OCI-LY1 (cell line): Measurements from ENCODE around the gene PIGU.
A peak's percentile ranks its signal among the peaks of the same experiment; 100 is the strongest.

Source experiments
- H2AFZ ChIP-seq: fragments of 200-600 bp; sonication (generic), shearing (Covaris generic); 2 replicates; pipeline ENCODE4 v1.6.0; 2014; ENCODE audit warnings: antibody characterized with exemption, mild to moderate bottlenecking, low read length
- H3F3A ChIP-seq: fragments of 200-600 bp; sonication (generic), shearing (Covaris generic); 2 replicates; pipeline ENCODE4 v1.6.0; 2014; ENCODE audit warnings: mild to moderate bottlenecking, antibody characterized with exemption, low read length, moderate library complexity; ENCODE audit not compliant: insufficient read depth
- H3K27ac ChIP-seq: fragments of 200-600 bp; sonication (generic); 2 replicates; pipeline ENCODE4 v1.5.1; 2014; ENCODE audit warnings: low read length, mixed run types, mild to moderate bottlenecking, low read depth; ENCODE audit not compliant: poor library complexity, severe bottlenecking
- H3K27me3 ChIP-seq: fragments of 200-600 bp; sonication (generic); 2 replicates; pipeline ENCODE4 v1.6.0; 2014; ENCODE audit warnings: antibody characterized with exemption, mild to moderate bottlenecking, low read length, moderate library complexity; ENCODE audit not compliant: insufficient read depth
- H3K36me3 ChIP-seq: fragments of 200-600 bp; sonication (generic); 2 replicates; pipeline ENCODE4 v1.6.1; 2014; ENCODE audit warnings: mild to moderate bottlenecking, antibody characterized with exemption, low read length, moderate library complexity, mixed read lengths; ENCODE audit not compliant: insufficient read depth
- H3K4me1 ChIP-seq: fragments of 200-600 bp; sonication (generic); 2 replicates; pipeline ENCODE4 v1.5.1; 2014; ENCODE audit warnings: mild to moderate bottlenecking, low read length, moderate library complexity; ENCODE audit not compliant: insufficient read depth, severe bottlenecking
- H3K4me2 ChIP-seq: fragments of 200-600 bp; sonication (generic), shearing (Covaris generic); 2 replicates; pipeline ENCODE4 v1.6.1; 2014; ENCODE audit warnings: low read length
- H3K4me3 ChIP-seq: fragments of 200-600 bp; sonication (generic); 2 replicates; pipeline ENCODE4 v1.5.1; 2014; ENCODE audit warnings: low read length, low read depth, mild to moderate bottlenecking, mixed read lengths; ENCODE audit not compliant: poor library complexity, severe bottlenecking
- H3K79me2 ChIP-seq: fragments of 200-600 bp; shearing (Covaris generic); 2 replicates; pipeline ENCODE4 v1.6.1; 2016; ENCODE audit warnings: mixed run types, low read length, mixed read lengths; ENCODE audit not compliant: insufficient read depth
- H3K9ac ChIP-seq: fragments of 200-600 bp; sonication (generic), shearing (Covaris generic); 2 replicates; pipeline ENCODE4 v1.6.1; 2014; ENCODE audit warnings: mild to moderate bottlenecking, low read length, mixed read lengths
- H3K9me2 ChIP-seq: fragments of 200-600 bp; sonication (generic), shearing (Covaris generic); 2 replicates; pipeline ENCODE4 v1.6.1; 2014; ENCODE audit warnings: low read depth, mild to moderate bottlenecking, low read length, mixed read lengths
- H3K9me3 ChIP-seq: fragments of 200-600 bp; shearing (Covaris generic); 2 replicates; pipeline ENCODE4 v1.6.1; 2014; ENCODE audit warnings: low read length, mixed read lengths
- H4K20me1 ChIP-seq: fragments of 200-600 bp; sonication (generic), shearing (Covaris generic); 2 replicates; pipeline ENCODE4 v1.6.0; 2016; ENCODE audit warnings: mild to moderate bottlenecking, low read length; ENCODE audit not compliant: insufficient read depth
- EZH2 ChIP-seq: fragments of 200-600 bp; sonication (generic), shearing (Covaris generic); IDR thresholded peaks from 2 replicates; pipeline ENCODE4 v1.8.0; 2017; ENCODE audit warnings: borderline replicate concordance, mixed run types, mild to moderate bottlenecking, antibody characterized with exemption, low read length, moderate library complexity, mixed read lengths
- TF ChIP-seq, protein P1 (sequence below): fragments of 200-600 bp; sonication (generic), shearing (Covaris generic); IDR thresholded peaks from 2 replicates; pipeline ENCODE4 v1.5.1; 2017; ENCODE audit warnings: mild to moderate bottlenecking, antibody characterized with exemption, low read length, moderate library complexity, mixed read lengths

Gene PIGU

DNA sequence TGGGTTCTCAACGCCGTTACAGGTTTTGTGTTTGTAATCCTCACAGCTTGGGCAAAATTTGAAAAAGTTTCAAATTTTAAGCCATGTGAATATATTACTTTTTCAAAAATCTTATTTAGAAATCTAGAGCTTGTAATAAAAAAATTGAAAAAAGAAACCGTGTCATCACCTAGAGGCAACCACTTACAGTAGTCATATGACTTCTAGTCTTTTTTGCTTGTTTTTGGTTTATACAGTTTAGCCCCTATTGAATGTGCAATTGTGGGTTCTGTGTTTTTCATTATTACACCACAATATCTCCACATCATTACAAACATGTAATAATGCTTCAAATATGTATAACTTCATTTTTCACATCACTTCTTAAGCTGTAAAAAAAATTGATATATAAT is 159.8 kb downstream of the PIGU start:
- no peaks in the 10 kb centered on the region for H4K20me1 ChIP-seq
- H3K27ac ChIP-seq = peak overlapping the region; percentile 27
- H3K36me3 ChIP-seq = no peaks in the 10 kb centered on the region
- TF ChIP-seq EZH2 = no peak
- TF ChIP-seq, protein P1, sequence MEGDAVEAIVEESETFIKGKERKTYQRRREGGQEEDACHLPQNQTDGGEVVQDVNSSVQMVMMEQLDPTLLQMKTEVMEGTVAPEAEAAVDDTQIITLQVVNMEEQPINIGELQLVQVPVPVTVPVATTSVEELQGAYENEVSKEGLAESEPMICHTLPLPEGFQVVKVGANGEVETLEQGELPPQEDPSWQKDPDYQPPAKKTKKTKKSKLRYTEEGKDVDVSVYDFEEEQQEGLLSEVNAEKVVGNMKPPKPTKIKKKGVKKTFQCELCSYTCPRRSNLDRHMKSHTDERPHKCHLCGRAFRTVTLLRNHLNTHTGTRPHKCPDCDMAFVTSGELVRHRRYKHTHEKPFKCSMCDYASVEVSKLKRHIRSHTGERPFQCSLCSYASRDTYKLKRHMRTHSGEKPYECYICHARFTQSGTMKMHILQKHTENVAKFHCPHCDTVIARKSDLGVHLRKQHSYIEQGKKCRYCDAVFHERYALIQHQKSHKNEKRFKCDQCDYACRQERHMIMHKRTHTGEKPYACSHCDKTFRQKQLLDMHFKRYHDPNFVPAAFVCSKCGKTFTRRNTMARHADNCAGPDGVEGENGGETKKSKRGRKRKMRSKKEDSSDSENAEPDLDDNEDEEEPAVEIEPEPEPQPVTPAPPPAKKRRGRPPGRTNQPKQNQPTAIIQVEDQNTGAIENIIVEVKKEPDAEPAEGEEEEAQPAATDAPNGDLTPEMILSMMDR = no peak
- peaks cover 34% of the 10 kb centered on the region for H3K79me2 ChIP-seq
- peak overlapping the region; percentile 77 for H3K4me3 ChIP-seq
- no peaks in the 10 kb centered on the region for H3K27me3 ChIP-seq
- peak overlapping the region; percentile 83 for H3K4me2 ChIP-seq
- peak overlapping the region; percentile 80 for H3K9ac ChIP-seq
- H3K9me2 ChIP-seq = no peaks in the 10 kb centered on the region
- peaks cover 40% of the 10 kb centered on the region for H3K4me1 ChIP-seq
- no peaks in the 10 kb centered on the region for H3K9me3 ChIP-seq
- H2AFZ ChIP-seq = no peak overlapping the region
- H3F3A ChIP-seq = no peaks in the 10 kb centered on the region

DNA sequence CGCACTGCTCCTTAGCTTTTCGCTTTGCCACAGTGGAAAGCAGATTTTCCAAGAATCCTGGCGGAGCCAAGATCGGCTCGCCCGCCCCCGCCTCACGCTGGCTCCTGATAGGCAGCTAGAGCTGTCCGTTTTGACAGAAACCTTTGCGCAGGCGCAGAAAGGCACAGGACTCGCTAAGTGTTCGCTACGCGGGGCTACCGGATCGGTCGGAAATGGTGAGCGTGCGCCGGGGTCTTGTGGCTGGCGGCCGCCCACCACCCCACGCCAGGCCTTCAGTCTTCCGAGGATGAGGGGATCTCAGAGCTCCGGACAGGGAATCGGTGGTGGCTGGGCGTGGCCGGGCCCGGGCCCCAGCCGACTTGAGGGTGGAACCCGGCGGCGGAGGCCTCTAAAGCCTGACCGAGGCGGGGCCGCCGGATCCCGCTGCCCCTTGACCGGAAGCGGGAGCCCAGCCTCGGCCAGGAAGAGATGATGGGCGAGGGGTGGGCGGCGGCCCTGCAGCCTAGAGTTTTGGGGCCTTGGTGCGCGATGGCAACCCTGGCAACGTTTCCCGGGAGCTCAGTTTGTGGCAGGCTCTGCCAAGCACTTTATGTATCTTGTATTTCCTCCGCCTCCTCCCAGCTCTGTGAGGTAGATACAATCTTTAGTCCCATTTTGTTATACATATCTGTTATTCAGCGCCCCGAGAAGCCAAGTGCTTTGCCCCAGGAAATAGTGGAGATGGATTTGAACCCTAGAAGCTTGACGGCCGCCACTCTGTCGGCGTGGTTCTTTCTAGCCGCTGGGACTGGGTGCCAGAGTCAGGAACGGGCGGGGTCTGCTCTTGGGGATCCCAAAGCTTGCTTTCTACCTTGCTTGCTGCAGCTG is 160.4 kb downstream of the PIGU start, which contains the start of gene DYNLRB1:
DYNLRB1 (plus strand) TSS at position 176 of the 867 bp plus-strand sequence; CDS start at position 213, 37 bp downstream.
- Histone ChIP-seq H3K9ac (peak within 1 kb of the TSS; percentile 80), H3K9me2 (no peaks in the 10 kb centered on the region), H4K20me1 (no peaks in the 10 kb centered on the region), H2AFZ (peak within 1 kb of the TSS; percentile 21; the same call in 1 of the 2 replicates), H3K79me2 (peaks cover 31% of the 10 kb centered on the region), H3F3A (no peaks in the 10 kb centered on the region), H3K36me3 (no peaks in the 10 kb centered on the region), H3K9me3 (no peaks in the 10 kb centered on the region), H3K4me2 (peak within 1 kb of the TSS; percentile 83), H3K27ac (peak within 1 kb of the TSS; percentile 39), H3K4me3 (peak within 1 kb of the TSS; percentile 77), H3K4me1 (peaks cover 39% of the 10 kb centered on the region), H3K27me3 (no peaks in the 10 kb centered on the region)
- TF ChIP-seq, protein P1 = no peak
- no peak for TF ChIP-seq EZH2

DNA sequence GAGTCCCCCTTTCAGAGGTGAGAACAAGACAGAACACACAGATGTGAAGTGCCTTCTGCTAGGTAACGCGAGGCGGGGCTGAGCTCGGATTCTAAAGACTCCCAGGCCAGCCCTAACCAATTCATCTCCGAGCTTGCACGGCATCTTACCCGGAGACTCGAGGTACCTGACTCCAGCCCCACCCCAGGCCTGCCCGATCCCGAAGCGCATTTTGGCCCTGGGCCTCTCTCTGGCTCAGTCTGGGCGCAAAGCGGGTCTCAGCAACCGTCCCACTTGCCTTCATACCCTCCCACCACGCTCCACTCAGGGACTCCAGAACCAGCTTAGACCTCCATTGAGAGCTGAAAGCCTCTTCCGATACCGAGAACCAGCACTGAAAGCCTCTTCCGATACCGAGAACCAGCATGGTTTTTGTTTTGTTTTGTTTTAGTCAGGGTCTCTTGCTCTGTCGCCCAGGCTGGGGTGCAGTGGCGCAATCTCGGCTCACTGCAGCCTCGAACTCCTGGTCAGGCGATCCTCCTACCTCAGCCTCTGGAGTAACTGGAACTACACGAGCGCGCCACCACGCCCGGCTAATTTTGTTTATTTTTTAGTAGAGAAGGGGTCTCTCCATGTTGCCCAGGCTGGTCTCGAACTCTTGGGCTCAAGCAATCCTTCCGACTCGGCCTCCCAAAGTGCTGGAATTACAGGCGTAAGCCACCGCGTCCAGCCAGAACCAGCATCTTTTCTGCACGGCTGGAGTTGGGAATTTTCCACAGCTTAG is 161.2 kb downstream of the PIGU start:
- Histone ChIP-seq H3K27me3 (no peaks in the 10 kb centered on the region), H4K20me1 (no peaks in the 10 kb centered on the region), H3K4me3 (peak overlapping the region; percentile 77), H3K9me2 (no peaks in the 10 kb centered on the region), H3K79me2 (peaks cover 27% of the 10 kb centered on the region), H3K9ac (peak overlapping the region; percentile 80), H3K9me3 (no peaks in the 10 kb centered on the region), H3K27ac (peak overlapping the region; percentile 39), H2AFZ (peak overlapping the region; percentile 21; the same call in 1 of the 2 replicates), H3K4me1 (peaks cover 39% of the 10 kb centered on the region), H3K4me2 (peak overlapping the region; percentile 83), H3K36me3 (peaks cover 4% of the 10 kb centered on the region; the same call in 1 of the 2 replicates), H3F3A (no peaks in the 10 kb centered on the region)
- TF ChIP-seq EZH2 = no peak
- TF ChIP-seq, protein P1 = no peak
